GM12875 (cell line): Measurements from ENCODE around the gene EIF2B4.
"Not testable (repeated sequence)": the region's sequence is repeated elsewhere in the genome, so short reads cannot be mapped to it uniquely, and the experiment has no call there.

Experiments used
- H3K4me3 ChIP-seq: one replicate; pipeline ENCODE4 v1.5.1; 2011; ENCODE audit warnings: low read depth, low read length, control low read depth
- CTCF ChIP-seq: IDR thresholded peaks from 2 replicates; pipeline ENCODE4 v1.5.1; 2011; ENCODE audit warnings: low read depth, mild to moderate bottlenecking, control low read depth, inconsistent platforms, low read length, moderate library complexity, borderline replicate concordance; ENCODE audit not compliant: insufficient read depth

EIF2B4 gene

DNA sequence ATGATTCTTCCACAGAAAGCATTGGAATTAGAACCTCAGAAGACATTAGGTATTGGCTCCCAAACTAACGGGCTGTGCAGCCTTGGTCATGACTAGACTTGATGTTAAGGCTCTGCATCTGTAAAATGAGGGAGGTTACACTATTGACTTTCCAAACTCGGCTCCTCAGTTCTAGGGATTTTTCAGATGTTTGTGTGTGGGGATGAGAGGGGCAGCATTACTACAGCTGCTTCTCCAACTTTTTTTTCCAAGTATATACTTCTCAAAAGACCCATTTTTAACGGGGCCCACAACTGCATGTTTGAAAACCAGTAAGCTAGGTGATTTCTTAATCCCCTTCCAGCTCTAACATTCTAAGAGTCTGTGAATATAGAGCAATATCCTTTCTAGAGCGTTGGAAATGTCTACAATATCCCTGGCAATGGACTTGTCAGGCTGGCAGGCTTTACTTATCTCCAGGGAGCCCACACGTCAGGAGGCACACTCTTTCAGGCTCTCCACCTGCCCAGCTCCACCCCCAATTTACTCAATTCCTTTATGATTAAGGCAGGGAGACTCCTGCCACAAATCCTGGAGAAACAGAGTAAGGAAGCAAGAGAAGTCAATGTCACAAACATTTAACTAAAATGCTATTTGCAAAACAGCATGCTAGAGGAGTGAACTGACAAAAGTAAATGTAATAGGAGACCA, 46.4 kb downstream of the EIF2B4 start:
- TF ChIP-seq CTCF = no peak
- peak overlapping the region; percentile 88 for H3K4me3 ChIP-seq

- no peak for TF ChIP-seq CTCF
- peak within 1 kb of the TSS; percentile 88 for H3K4me3 ChIP-seq
Measured at GRCh38 chr2:27322766-27323595, 47.2 kb downstream of the EIF2B4 start, which contains the start of gene MPV17. Gene MPV17 (minus strand): TSS chr2:27323097. CDS start chr2:27322517, 580 bp downstream.

DNA sequence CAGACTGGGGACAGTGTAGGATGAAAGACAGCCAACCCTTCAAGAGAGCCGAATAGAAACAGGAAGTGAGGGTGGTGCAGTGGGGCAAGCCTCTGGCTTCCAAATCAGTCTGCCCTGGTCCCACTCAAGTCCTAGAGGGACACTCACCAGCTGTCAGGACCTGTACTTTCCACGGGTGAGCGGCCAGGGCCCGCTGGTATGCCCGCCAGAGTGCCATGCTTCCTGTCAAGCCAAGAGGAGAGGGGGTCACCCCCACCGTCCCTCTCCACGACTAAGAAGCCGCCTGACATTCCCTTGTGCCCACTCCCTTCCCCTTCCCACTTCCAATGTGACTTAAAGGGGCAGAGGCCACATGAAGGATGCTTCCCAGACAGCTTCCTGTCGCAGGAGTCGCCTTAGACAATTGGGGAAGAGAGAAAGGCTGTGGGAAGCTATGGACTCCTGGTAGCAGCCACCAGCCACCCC, 47.8 kb downstream of the EIF2B4 start:
- H3K4me3 ChIP-seq = peak overlapping the region; percentile 88
- no peak for TF ChIP-seq CTCF

GRCh38 chr2:27320958-27321543, 49.1 kb downstream of the EIF2B4 start:
- H3K4me3 ChIP-seq = no peak overlapping the region
- no peak for TF ChIP-seq CTCF

DNA sequence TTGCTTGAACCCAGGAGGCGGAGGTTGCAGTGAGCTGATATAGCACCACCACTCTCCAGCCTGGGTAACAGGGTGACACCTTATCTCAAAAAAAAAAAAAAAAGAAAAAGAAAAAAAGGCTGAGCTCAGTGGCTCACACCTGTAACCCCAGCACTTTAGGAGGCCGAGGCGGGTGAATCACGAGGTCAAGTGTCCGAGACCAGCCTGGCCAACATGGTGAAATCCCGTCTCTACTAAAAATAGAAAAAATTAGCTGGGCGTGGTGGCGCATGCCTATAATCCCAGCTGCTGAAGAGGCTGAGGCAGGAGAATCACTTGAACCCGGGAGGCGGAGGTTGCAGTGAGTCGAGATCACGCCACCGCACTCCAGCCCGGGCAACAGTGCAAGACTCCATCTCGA, 50.3 kb downstream of the EIF2B4 start:
- not testable (repeated sequence) for H3K4me3 ChIP-seq

DNA sequence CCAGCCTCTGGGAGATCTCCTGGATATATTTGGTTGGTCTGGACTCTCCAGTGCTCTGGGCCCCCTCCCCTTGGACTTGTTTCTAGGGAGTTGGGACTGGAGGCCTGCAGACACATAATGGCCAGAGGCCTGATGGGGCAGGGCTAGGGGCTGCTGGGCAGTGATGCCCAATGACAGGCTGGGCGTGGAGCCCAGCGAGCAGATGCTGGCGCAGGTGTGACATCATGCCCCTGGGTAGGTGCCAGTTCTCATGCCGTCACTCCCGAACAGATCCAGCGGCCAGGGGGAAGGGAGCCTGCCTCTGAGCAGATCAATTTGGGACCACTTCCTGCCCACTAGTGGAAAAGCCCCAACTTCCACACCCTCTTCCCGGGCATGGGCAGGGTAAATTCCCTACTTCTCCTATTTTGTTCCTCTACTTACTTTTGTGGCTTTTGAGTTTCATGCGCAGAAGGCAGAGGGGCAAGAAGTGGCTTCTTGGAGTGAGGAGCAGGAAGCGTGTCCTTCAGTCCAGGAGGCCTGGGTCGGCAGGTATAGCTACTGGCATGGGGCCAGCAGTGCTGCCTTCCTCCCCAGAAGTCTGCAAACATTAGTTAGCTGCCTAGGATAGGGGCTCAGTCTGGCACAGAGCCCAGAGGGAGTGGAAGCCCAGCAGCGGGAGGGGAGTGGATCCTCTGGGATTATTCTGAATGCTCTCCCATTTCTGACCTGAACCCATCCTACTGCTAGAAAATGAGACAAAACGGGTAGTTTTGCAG, 53.3 kb downstream of the EIF2B4 start:
- no peak for TF ChIP-seq CTCF
- no peak overlapping the region for H3K4me3 ChIP-seq

- no peak for TF ChIP-seq CTCF
- no peak overlapping the region for H3K4me3 ChIP-seq
Measured at GRCh38 chr2:27315122-27315521, 55.0 kb downstream of the EIF2B4 start.
